Mesodermal cell (in vitro differentiated cells): ENCODE data around the gene ANXA2R. TPM values are rescaled to one million over a fixed set of nuclear protein-coding genes. Genes with fewer than 3 reads are reported as not detected.
"Not testable (repeated sequence)": the region's sequence is repeated elsewhere in the genome, so short reads cannot be mapped to it uniquely, and the experiment has no call there.

Source experiments
- H3K27ac ChIP-seq: 2 replicates; pipeline ENCODE4 v1.7.0; 2013; ENCODE audit warnings: mild to moderate bottlenecking, low read depth, low read length, moderate library complexity; ENCODE audit not compliant: severe bottlenecking
- H3K36me3 ChIP-seq: 2 replicates; pipeline ENCODE4 v1.7.1; 2013; ENCODE audit warnings: mild to moderate bottlenecking, low read length, moderate library complexity; ENCODE audit not compliant: control insufficient read depth, insufficient read depth
- H3K4me1 ChIP-seq: one replicate; pipeline ENCODE4 v1.7.1; 2013; ENCODE audit warnings: mild to moderate bottlenecking, low read length; ENCODE audit not compliant: insufficient read depth, control insufficient read depth, poor library complexity, severe bottlenecking
- H3K4me3 ChIP-seq: 2 replicates; pipeline ENCODE4 v1.7.0; 2013; ENCODE audit warnings: low read length, control low read depth, mild to moderate bottlenecking; ENCODE audit not compliant: insufficient read depth, poor library complexity, severe bottlenecking; ENCODE audit errors: extremely low read depth
- H3K9me3 ChIP-seq: 2 replicates; pipeline ENCODE4 v1.7.1; 2013; ENCODE audit warnings: mild to moderate bottlenecking, low read length, moderate library complexity; ENCODE audit not compliant: control insufficient read depth
- WGBS, 2 experiments: methylation state at CpG; one replicate each; pipeline ENCODE4 v1.1.5; 2013; ENCODE audit warnings: missing lambda C conversion rate in 2 of 2; ENCODE audit not compliant: insufficient coverage in 2 of 2; 5-methylcytosine and 5-hydroxymethylcytosine counted together
- polyA plus RNA-seq, 2 experiments: library from polyadenylated mRNA; stranded (reverse); fragments of 50-300 nt; gene quantifications; one replicate each; pipeline ENCODE4 v1.2.3, GENCODE V29; 2013

Gene ANXA2R, protein sequence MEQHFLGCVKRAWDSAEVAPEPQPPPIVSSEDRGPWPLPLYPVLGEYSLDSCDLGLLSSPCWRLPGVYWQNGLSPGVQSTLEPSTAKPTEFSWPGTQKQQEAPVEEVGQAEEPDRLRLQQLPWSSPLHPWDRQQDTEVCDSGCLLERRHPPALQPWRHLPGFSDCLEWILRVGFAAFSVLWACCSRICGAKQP
- 1.9 TPM for polyA plus RNA-seq (2013, experiment 1 of 2)
- polyA plus RNA-seq (2013, experiment 2 of 2), result 1.2 TPM

DNA sequence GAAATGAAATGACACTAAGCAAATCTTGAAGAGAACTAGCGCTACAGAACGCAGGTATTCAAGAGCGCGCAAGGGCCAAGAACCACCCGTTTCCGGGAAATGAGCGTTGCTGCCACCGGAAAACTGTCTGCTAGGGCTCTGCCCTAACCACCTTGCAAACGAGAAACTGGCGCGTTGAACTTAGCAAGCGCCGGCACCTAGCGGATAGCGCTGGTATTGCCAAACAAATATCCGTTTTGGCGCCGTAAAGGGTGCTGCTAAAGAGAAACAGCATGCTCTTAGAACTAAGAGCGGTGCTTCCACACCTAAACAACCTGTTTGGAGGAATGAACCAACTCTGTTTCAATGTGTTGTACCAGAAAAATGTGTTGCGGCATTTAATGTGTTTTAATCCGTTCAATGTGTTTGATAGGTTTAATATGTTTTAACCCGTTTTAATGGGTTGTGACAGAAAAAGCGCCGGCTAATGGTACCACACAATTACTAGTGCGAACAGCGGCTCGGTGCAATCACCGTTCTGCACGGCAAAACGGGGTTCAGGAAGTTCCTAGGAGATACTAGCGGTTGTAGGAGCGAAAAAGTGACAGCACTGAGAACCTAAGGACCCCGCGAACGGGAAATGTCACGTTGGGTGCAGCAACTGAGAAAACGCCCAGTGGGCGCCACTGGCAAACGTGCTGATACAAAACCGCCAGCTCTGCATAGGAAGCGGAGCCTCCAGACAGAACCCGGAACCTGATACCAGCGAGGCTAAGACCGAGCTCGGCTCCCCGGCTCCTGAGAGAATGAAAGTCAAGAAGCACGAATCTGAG is at the start of gene ANXA2R:
TSS of gene ANXA2R (minus strand) at position 33 of the 812 bp plus-strand sequence. CDS start 273 bp downstream, outside the sequence.
- 2 to 5% methylated on average over 40 to 41 of the region's 47 CpGs for WGBS, 2 experiments
- peaks cover 15% of the 10 kb centered on the region for H3K4me1 ChIP-seq
- peak within 1 kb of the TSS; percentile 89 for H3K27ac ChIP-seq
- peak within 1 kb of the TSS; percentile 46 for H3K4me3 ChIP-seq
- no peaks in the 10 kb centered on the region for H3K9me3 ChIP-seq
- no peaks in the 10 kb centered on the region for H3K36me3 ChIP-seq

DNA sequence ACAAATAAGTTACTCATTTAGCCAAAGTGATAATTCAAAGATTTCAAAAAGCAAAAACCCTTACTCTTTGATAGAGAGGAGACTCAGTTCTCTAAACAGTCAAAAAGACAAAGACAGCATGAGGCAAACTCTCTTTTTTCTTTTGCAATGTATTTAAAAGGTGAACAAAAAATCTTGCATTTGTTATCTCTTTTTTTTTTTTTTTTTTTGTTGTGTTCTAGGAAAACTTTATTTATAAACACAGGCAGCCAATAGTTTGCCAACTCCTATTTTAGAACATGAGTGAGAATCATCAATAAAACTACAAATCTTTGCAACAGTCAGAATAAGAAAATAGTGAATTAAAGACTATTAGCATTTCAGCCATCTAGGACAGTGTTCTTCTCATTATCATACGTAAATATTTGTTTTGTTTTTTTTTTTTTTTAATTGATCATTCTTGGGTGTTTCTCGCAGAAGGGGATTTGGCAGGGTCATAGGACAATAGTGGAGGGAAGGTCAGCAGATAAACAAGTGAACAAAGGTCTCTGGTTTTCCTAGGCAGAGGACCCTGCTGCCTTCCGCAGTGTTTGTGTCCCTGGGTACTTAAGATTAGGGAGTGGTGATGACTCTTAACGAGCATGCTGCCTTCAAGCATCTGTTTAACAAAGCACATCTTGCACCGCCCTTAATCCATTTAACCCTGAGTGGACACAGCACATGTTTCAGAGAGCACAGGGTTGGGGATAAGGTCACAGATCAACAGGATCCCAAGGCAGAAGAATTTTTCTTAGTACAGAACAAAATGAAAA is 46.2 kb upstream of the ANXA2R start:
- H3K27ac ChIP-seq, H3K4me1 ChIP-seq, H3K36me3 ChIP-seq, H3K4me3 ChIP-seq: not testable (repeated sequence)
- WGBS, 2 experiments, result no CpG with 5 or more reads among the region's 5 CpGs
- H3K9me3 ChIP-seq, result peaks cover 13% of the 10 kb centered on the region

DNA sequence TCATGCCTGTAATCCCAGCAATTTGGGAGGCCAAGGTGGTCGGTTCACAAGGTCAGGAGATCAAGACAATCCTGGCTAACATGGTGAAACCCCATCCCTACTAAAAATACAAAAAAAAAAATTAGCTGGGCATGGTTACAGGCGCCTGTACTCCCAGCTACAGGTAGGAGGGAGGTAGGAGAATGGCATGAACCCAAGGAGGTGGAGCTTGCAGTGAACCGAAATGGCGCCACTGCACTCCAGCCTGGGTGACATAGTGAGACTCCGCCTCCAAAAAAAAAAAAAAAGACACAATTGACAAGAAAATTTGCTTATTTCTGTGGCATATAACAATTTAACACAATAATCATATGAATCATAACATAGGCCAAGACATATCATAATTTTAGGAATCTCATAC is 45.3 kb upstream of the ANXA2R start:
- Histone ChIP-seq H3K9me3 (peaks cover 13% of the 10 kb centered on the region), H3K27ac (no peak overlapping the region), H3K4me3 (no peak overlapping the region), H3K4me1 (no peaks in the 10 kb centered on the region), H3K36me3 (peaks cover 13% of the 10 kb centered on the region)
- WGBS, 2 experiments, result 60 to 100% methylated on average over 1 of the region's 5 CpGs

DNA sequence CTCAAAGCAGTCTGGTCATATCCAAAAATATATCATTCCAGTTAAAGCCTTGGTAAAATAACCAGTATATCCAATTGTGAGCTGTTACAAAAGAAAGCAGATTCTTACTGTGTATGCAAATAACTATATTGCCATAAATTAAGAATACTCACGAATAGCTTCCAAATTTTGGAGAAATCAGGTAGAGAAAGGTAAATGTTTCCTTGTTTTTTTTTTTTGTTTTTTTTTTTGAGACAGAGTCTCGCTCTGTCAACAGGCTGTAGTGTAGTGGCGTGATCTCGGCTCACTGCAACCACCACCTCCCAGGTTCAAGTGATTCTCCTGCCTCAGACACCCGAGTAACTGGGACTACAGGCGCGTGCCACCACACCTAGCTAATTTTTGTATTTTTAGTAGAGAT is 44.3 kb upstream of the ANXA2R start:
- not testable (repeated sequence) for H3K4me3 ChIP-seq, H3K4me1 ChIP-seq
- peaks cover 13% of the 10 kb centered on the region for H3K9me3 ChIP-seq

DNA sequence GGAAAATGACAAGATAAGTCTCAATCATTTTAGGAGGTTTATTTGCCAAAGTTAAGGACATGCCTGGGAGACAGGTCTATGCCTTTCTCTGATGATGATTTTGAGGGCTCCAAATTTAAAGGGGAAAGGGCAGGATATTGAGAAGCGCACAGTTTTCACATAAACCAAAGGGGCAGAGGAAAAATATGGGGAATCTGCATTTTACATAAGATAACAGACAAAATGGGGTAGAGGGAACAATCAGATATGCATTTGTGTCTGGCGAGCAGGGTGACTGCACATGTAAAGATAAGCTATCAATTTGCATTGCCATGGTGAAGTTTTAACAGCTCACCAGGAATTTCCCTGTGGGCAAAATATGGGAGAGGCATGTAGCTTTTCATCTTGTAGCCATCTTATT is 41.2 kb upstream of the ANXA2R start:
- H3K27ac ChIP-seq, H3K4me3 ChIP-seq: not testable (repeated sequence)
- peaks cover 31% of the 10 kb centered on the region for H3K36me3 ChIP-seq
- WGBS, 2 experiments, result 71 to 100% methylated on average over 1 to 2 of the region's 2 CpGs
- H3K9me3 ChIP-seq, result peaks cover 13% of the 10 kb centered on the region
- peaks cover 11% of the 10 kb centered on the region for H3K4me1 ChIP-seq

More for the DNA sequence above, 44.3 kb upstream of the ANXA2R start:
- WGBS, 2 experiments, result 83% methylated on average over 1 of the region's 7 CpGs; no CpG with 5 or more reads in 1 of the 2 experiments
- H3K36me3 ChIP-seq, result peaks cover 19% of the 10 kb centered on the region
- not testable (repeated sequence) for H3K27ac ChIP-seq

DNA sequence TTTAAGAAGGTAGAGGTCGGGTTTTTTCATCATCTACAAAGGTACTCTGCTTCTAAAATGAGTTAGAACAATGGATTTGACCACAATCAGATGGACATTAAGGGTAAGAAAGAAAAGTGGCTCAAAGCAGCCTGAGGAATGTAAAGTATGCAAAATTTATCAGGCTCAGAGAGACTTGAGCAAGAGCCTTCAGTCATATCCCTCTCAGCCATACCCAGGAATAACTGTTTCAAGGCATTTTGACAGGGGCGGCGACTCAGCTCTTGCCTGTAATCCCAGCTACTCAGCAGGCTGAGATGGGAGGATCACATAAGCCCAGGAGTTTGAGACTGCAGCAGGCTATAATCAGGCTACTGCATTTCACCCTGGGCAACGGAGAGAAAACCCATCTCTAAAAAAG is 38.8 kb upstream of the ANXA2R start:
- peaks cover 37% of the 10 kb centered on the region for H3K36me3 ChIP-seq
- H3K4me3 ChIP-seq, result no peak overlapping the region
- H3K27ac ChIP-seq, result peak overlapping the region; percentile 41
- H3K4me1 ChIP-seq, result peaks cover 11% of the 10 kb centered on the region
- no CpG with 5 or more reads among the region's 4 CpGs for WGBS, 2 experiments
- peaks cover 1% of the 10 kb centered on the region for H3K9me3 ChIP-seq

DNA sequence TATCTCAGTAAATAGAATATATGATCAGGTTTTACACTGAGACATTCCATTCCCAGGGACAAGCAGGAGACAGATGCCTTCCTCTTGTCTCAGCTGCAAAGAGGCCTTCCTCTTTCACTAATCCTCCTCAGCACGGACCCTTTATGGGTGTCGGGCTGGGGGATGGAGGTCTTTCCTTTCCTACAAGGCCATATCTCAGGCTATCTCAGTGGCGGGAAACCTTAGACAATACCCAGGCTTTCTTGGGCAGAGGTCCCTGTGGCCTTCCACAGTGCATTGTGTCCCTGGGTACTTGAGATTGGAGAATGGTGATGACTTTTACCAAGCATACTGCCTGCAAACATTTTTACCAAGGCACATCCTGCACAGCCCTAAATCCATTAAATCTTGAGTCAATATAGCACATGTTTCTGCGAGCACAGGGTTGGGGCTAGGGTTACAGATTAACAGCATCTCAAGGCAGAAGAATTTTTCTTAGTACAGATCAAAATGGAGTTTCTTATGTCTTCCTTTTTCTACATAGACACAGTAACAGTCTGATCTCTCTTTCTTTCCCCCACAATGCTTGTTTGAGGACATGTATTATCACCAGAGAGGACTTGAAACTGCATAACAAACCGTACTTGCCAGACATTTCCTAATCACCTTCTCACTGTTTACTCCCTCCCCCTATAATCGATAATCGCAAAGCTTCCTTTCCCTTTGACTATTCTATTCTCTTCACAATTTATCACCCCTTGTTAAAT is 37.5 kb upstream of the ANXA2R start:
- not testable (repeated sequence) for H3K27ac ChIP-seq, H3K4me3 ChIP-seq, H3K9me3 ChIP-seq
- peaks cover 40% of the 10 kb centered on the region for H3K36me3 ChIP-seq
- WGBS, 2 experiments, result 22 to 85% methylated on average over 1 to 3 of the region's 7 CpGs
- peaks cover 11% of the 10 kb centered on the region for H3K4me1 ChIP-seq

DNA sequence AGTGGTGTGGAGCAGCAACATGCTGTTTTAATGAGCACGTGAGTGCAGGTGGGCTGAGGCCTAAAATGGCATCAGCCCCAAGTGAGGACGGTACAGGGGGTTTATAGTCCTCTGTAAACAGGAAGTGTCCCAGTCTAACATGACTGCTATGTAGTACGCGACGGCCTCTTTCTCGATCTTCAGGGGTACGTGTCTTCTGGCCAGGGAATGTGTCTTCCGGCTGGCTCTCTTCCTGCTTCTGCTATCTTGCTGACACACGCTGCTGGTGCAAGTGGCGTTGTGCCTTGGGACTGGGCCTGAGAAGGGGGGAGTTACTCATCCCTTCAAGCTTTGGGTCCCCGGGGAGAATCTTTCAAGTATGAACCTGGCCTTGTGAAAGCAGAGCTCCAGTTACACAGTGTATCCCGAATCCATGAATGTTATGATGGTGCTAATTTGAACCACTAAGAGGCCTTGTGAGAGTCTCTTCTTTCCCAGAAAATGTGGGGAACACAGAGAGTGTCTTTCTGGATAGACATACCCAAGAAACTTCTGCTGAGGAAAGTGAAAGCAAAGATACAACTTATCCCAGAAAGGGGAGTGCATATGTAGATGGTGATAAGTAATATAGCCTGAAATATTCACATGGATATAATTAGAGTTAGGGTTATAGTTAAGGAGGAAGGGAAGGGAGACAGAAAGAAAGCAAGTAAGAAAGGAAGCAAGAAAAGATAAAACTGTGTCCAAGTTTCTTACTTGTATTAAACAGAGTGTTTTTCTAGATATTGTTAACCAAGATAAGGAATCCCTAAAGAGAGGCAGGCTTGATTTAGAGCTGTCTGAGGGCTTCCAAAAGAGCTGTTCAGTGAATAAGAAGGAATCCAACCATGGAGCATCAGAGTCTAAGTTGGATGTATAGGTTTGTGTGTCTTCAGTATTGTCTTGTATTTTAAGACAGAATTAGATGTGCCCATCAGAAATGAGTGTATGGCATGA is 35.5 kb upstream of the ANXA2R start:
- WGBS, 2 experiments, result 91 to 94% methylated on average over 11 to 12 of the region's 12 CpGs

DNA sequence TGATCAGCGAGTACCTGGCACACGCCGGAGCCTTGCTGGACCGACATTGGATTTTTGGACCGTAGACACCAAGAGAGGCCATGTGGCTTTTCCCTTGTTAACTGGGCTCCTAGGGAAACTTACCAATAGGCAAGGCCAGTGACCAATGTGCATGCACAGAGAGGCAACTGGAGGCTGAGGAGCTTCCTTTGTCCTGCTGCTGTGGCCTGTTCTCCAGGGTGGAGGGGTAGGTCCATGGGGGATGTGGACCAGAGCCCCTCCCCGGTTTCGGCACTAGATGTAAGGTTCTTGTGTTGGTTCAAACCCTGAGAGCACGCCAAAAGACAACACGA is 34.8 kb upstream of the ANXA2R start:
- 97% methylated on average over 9 of the region's 9 CpGs for WGBS, 2 experiments
- Histone ChIP-seq H3K27ac (no peak overlapping the region), H3K36me3 (peaks cover 46% of the 10 kb centered on the region), H3K4me1 (peaks cover 11% of the 10 kb centered on the region), H3K4me3 (no peak overlapping the region), H3K9me3 (no peaks in the 10 kb centered on the region)

More for the DNA sequence above, 35.5 kb upstream of the ANXA2R start:
- Histone ChIP-seq H3K4me3 (no peak overlapping the region), H3K27ac (no peak overlapping the region), H3K9me3 (no peaks in the 10 kb centered on the region), H3K4me1 (peaks cover 11% of the 10 kb centered on the region), H3K36me3 (peaks cover 46% of the 10 kb centered on the region)
